ENCODE results near the gene TMEM201.

GRCh38 chr1:9561429-9561828 lies 27.3 kb upstream of the TMEM201 start:
- no peak for TF ChIP-seq ZNF146 (tag by site-specific recombination; IDR thresholded peaks at IDR 0.05)
- no peak for TF ChIP-seq PBX3 (CRISPR knock-in tag; IDR thresholded peaks at IDR 0.05)
- TF ChIP-seq ZNF335 (tag by site-specific recombination; conservative IDR thresholded peaks at IDR 0.05): no peak
- TF ChIP-seq ZBTB44 (tag by site-specific recombination; IDR thresholded peaks at IDR 0.05): peak; percentile 87
- no peak for TF ChIP-seq SP7 (tag by site-specific recombination; IDR thresholded peaks at IDR 0.05)
- TF ChIP-seq CTCF (tag by site-specific recombination; IDR thresholded peaks at IDR 0.05): no peak
- TF ChIP-seq ZBTB10 (tag by site-specific recombination; IDR thresholded peaks at IDR 0.05): no peak
- TF ChIP-seq ZNF692 (tag by site-specific recombination; IDR thresholded peaks at IDR 0.05): no peak
- TF ChIP-seq ZBTB21 (tag by site-specific recombination; IDR thresholded peaks at IDR 0.05): no peak
- TF ChIP-seq ZNF121 (tag by site-specific recombination; IDR thresholded peaks at IDR 0.05): no peak
- TF ChIP-seq ZNF394 (tag by site-specific recombination; IDR thresholded peaks at IDR 0.05; ENCODE audit: borderline replicate concordance): no peak
- TF ChIP-seq ZNF10 (tag by site-specific recombination; IDR thresholded peaks at IDR 0.05): no peak; the same call in 1 of the 2 replicates
- no peak for TF ChIP-seq REST (tag by site-specific recombination; IDR thresholded peaks at IDR 0.05)
